HL-60 (cell line): ENCODE data around the gene PUM1.

Experiments used
- CTCF ChIP-seq: IDR thresholded peaks from one replicate; pipeline ENCODE4 v1.5.1; 2011; ENCODE audit warnings: low read length, control low read depth, inconsistent platforms; ENCODE audit not compliant: insufficient read depth
- GABPA ChIP-seq: IDR thresholded peaks from 2 replicates; pipeline ENCODE4 v1.6.1; 2012; ENCODE audit warnings: low read depth
- POLR2AphosphoS5 ChIP-seq: IDR thresholded peaks from 2 replicates; pipeline ENCODE4 v1.6.1; 2012; ENCODE audit warnings: low read depth
- REST ChIP-seq: IDR thresholded peaks from 2 replicates; pipeline ENCODE4 v1.6.1; 2012; ENCODE audit warnings: low read depth; ENCODE audit not compliant: insufficient replicate concordance
- SPI1 ChIP-seq: IDR thresholded peaks from 2 replicates; pipeline ENCODE4 v1.6.1; 2012; ENCODE audit warnings: low read depth, mild to moderate bottlenecking, borderline replicate concordance

- TF ChIP-seq CTCF (no peak), POLR2AphosphoS5 (no peak), GABPA (no peak), REST (no peak), SPI1 (no peak)
Measured at GRCh38 chr1:30908696-30909364, 156.7 kb downstream of the PUM1 start, which contains the start of gene SDC3.
